ENCODE results near the gene TSKU.

- TF ChIP-seq ZNF764 (CRISPR knock-in tag; IDR thresholded peaks at IDR 0.05; ENCODE audit: low read depth): no peak
- peak; percentile 92 for TF ChIP-seq REST (IDR thresholded peaks at IDR 0.05; ENCODE audit: borderline replicate concordance)
- TF ChIP-seq REST (CRISPR knock-in tag; IDR thresholded peaks at IDR 0.05; ENCODE audit: low read depth): no peak
- no peak for TF ChIP-seq RHOXF2B (CRISPR knock-in tag; conservative IDR thresholded peaks at IDR 0.05)
- no peak for TF ChIP-seq ZBTB2 (IDR thresholded peaks at IDR 0.05)
- TF ChIP-seq EGR1 (conservative IDR thresholded peaks at IDR 0.05): no peak
Measured at GRCh38 chr11:76838678-76839068, 55.5 kb downstream of the TSKU start.

Data from K562 (cell line).